ENCODE data around the gene ZNF787. TPM values are rescaled to one million over a fixed set of nuclear protein-coding genes. Genes with fewer than 3 reads are reported as not detected.
A peak's percentile ranks its signal among the peaks of the same experiment; 100 is the strongest.

Gene ZNF787
- total and polyA plus RNA-seq, 2 of the 4 experiments (the other 2 are of a cell fraction), result 4.8 to 11.2 TPM

DNA sequence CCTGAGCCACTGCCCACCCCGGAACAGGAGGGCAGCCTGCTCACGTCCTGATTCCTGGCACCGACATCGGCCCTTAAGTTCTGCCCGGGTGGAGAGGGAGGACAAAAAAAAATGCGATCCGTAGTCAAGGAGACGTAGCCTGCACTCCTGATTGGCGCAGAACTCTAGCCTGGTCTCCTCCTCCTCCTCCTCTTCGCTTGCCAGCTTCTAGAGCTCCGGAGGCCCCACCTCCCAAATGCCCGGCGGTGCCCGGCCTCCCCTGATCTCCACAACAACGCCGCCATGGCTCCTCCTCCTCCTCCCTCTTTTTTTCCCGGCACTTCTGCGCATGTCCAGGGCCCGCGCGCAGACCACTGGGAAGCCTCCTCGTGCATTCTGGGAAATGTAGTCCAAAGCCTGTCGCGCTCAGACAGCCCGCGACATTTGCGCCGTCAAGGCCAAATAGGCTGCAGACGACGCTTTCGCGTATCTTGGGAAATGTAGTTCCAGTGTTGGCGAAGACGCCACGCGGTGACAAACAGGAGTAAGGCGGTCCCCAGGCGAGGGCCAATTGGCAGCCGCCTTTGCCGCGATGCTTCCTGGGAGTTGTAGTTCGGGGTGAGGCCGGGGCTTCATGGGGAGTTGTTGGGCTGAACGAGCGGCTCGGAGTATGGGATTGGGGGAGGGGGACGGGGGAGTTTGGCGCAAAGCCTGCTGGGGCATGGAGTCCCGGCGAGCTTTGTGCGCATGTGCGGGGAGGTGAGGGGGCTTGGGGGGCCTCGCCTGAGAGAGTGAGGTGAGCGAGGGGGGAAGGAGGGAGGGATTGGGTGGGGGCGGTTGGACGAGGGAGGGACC lies 19.7 kb upstream of the ZNF787 start, which contains the start of gene ZNF444:
Gene ZNF444, plus strand, starts transcription at position 705 of the 834 bp plus-strand sequence. CDS start 5,625 bp downstream, outside the sequence.
- Histone ChIP-seq H3K4me2 (ENCODE audit: low read depth, low read length) (peak within 1 kb of the TSS; percentile 93), H2BK20ac (ENCODE audit: low read depth, low read length) (no peak within 1 kb of the TSS; the same call in 1 of the 2 replicates), H3K27me3 (ENCODE audit: control insufficient read depth, insufficient read depth, low read length) (no peaks in the 10 kb centered on the region), H3K9me1 (ENCODE audit: insufficient read depth, low read length) (peaks cover 22% of the 10 kb centered on the region), H4K20me1 (ENCODE audit: insufficient read depth, low read length) (peaks cover 3% of the 10 kb centered on the region; the same call in 1 of the 2 replicates), H3K9ac (ENCODE audit: low read depth, low read length) (peak within 1 kb of the TSS; percentile 72), H4K8ac (ENCODE audit: low read depth in 2 of 2, low read length in 2 of 2) (peak within 1 kb of the TSS; percentile 77 to 88), H2AFZ (replicated peaks; ENCODE audit: low read length, poor library complexity) (peak within 1 kb of the TSS; percentile 95), H2AK5ac (ENCODE audit: low read depth, low read length) (peak within 1 kb of the TSS; percentile 72), H3K36me3 (ENCODE audit: control insufficient read depth, insufficient read depth, low read length) (peaks cover 6% of the 10 kb centered on the region), H4K91ac (ENCODE audit: insufficient read depth, low read depth, low read length) (peak within 1 kb of the TSS; percentile 61), H2BK120ac (ENCODE audit: low read depth, low read length) (peak within 1 kb of the TSS; percentile 58; the same call in 1 of the 2 replicates), H2BK5ac (ENCODE audit: low read depth, low read length, poor library complexity, severe bottlenecking) (peak within 1 kb of the TSS; percentile 74), H3K79me1 (ENCODE audit: low read depth in 1 of 2, low read length in 2 of 2) (peaks cover 18 to 37% of the 10 kb centered on the region in 2 experiments), H3K4me3 (ENCODE audit: insufficient read depth, low read depth, low read length) (peak within 1 kb of the TSS; percentile 38), H2AK9ac (replicated peaks; ENCODE audit: low read depth, low read length, poor library complexity) (peak within 1 kb of the TSS; percentile 95), H2BK15ac (ENCODE audit: low read depth, low read length) (no peak within 1 kb of the TSS), H3K56ac (ENCODE audit: extremely low read depth, insufficient read depth, low read length) (peak within 1 kb of the TSS; percentile 44; the same call in 1 of the 2 replicates), H4K5ac (ENCODE audit: low read depth, low read length) (peak within 1 kb of the TSS; percentile 36), H3K14ac (replicated peaks; ENCODE audit: low read depth, low read length) (peak within 1 kb of the TSS; percentile 82), H3K27ac (ENCODE audit: insufficient read depth, low read length) (peak within 1 kb of the TSS; percentile 73), H3K18ac (ENCODE audit: low read depth, low read length) (0 out of 2 replicates have a peak within 1 kb of the TSS, but pooled peaks have one; percentile 17), H3K4ac (ENCODE audit: low read depth, low read length) (peak within 1 kb of the TSS; percentile 67), H3K23ac (ENCODE audit: low read depth, low read length) (peak within 1 kb of the TSS; percentile 71), H3K9me3 (ENCODE audit: control insufficient read depth, insufficient read depth, low read length) (no peaks in the 10 kb centered on the region), H3K4me1 (ENCODE audit: control insufficient read depth, insufficient read depth, low read length) (no peaks in the 10 kb centered on the region; the same call in 1 of the 2 replicates)
- in situ Hi-C loops (cut with MboI; ENCODE audit: low sequenced_read_pairs), result loop anchor here (25.0 kb wide), 2 partner anchors 453 to 1678 kb away; partner anchors contain the start of genes CDC42EP5, EPN1 and LENG9
- 1% methylated on average over 25 of the region's 56 CpGs; no CpG with 5 or more reads in 1 of the 2 experiments for WGBS, 2 experiments (ENCODE audit: extremely low coverage in 2 of 2, insufficient read length in 1 of 2)
- ATAC-seq (ENCODE audit: low read depth) (peak; percentile 93), DNase-seq (peak; percentile 99)
- ChIA-PET CTCF (interaction anchor here (0.6 kb wide), 1 partner anchor 192 kb away, joined by 3 read pairs; no protein-coding TSS in a partner anchor), POLR2A (ENCODE audit: unreplicated experiment) (interaction anchor here (0.6 to 1.5 kb wide), 2 partner anchors 12 to 20 kb away, joined by 8 read pairs; partner anchors contain the start of gene ZNF787)
- intact Hi-C loops (cut with micrococcal nuclease), result loop anchor here (2.0 kb wide), 2 partner anchors 20 to 60 kb away; partner anchors contain the start of gene ZNF787
- BruUV-seq (replicated peaks), result no TSS peak
- dilution Hi-C loops (cut with HindIII; ENCODE audit: low sequenced_read_pairs, unreplicated experiment), result no loop called here
- TF ChIP-seq FOS (IDR thresholded peaks at IDR 0.05; ENCODE audit: low read depth, low read length), result 0 out of 2 replicates have a peak, but pooled peaks have one; percentile 12
- peak; percentile 81; the same call in 1 of the 2 replicates for TF ChIP-seq MAZ (IDR thresholded peaks at IDR 0.05; ENCODE audit: borderline replicate concordance, low read depth, low read length)
- TF ChIP-seq SMC3 (IDR thresholded peaks at IDR 0.05; ENCODE audit: low read depth, low read length), result no peak
- TF ChIP-seq, protein P1, sequence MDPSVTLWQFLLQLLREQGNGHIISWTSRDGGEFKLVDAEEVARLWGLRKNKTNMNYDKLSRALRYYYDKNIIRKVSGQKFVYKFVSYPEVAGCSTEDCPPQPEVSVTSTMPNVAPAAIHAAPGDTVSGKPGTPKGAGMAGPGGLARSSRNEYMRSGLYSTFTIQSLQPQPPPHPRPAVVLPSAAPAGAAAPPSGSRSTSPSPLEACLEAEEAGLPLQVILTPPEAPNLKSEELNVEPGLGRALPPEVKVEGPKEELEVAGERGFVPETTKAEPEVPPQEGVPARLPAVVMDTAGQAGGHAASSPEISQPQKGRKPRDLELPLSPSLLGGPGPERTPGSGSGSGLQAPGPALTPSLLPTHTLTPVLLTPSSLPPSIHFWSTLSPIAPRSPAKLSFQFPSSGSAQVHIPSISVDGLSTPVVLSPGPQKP (IDR thresholded peaks at IDR 0.05; ENCODE audit: borderline replicate concordance, low read depth, low read length), result 0 out of 2 replicates have a peak, but pooled peaks have one; percentile 0
- no peak for TF ChIP-seq RCOR1 (IDR thresholded peaks at IDR 0.05; ENCODE audit: insufficient replicate concordance, low read length)
- TF ChIP-seq RAD21 (IDR thresholded peaks at IDR 0.05; ENCODE audit: low read length), result no peak
- TF ChIP-seq CHD1 (IDR thresholded peaks at IDR 0.05; ENCODE audit: low read depth, low read length), result no peak
- TF ChIP-seq MAFK (IDR thresholded peaks at IDR 0.05; ENCODE audit: low read depth, low read length), result no peak
- no peak for TF ChIP-seq NFE2L2 (IDR thresholded peaks at IDR 0.05; ENCODE audit: low read depth, low read length)
- TF ChIP-seq MXI1 (IDR thresholded peaks at IDR 0.05; ENCODE audit: borderline replicate concordance, low read depth, low read length), result peak; percentile 62; the same call in 1 of the 2 replicates
- TF ChIP-seq RFX5 (IDR thresholded peaks at IDR 0.05; ENCODE audit: low read depth, low read length), result no peak
- peak; percentile 63; the same call in 1 of the 2 replicates for TF ChIP-seq POLR2A (IDR thresholded peaks at IDR 0.05; ENCODE audit: low read depth, low read length)
- TF ChIP-seq BHLHE40 (IDR thresholded peaks at IDR 0.05; ENCODE audit: low read depth, low read length), result no peak
- TF ChIP-seq, protein P2, sequence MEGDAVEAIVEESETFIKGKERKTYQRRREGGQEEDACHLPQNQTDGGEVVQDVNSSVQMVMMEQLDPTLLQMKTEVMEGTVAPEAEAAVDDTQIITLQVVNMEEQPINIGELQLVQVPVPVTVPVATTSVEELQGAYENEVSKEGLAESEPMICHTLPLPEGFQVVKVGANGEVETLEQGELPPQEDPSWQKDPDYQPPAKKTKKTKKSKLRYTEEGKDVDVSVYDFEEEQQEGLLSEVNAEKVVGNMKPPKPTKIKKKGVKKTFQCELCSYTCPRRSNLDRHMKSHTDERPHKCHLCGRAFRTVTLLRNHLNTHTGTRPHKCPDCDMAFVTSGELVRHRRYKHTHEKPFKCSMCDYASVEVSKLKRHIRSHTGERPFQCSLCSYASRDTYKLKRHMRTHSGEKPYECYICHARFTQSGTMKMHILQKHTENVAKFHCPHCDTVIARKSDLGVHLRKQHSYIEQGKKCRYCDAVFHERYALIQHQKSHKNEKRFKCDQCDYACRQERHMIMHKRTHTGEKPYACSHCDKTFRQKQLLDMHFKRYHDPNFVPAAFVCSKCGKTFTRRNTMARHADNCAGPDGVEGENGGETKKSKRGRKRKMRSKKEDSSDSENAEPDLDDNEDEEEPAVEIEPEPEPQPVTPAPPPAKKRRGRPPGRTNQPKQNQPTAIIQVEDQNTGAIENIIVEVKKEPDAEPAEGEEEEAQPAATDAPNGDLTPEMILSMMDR (conservative IDR thresholded peaks at IDR 0.05; ENCODE audit: low read depth, low read length), result no peak

All from IMR-90 (cell line).